Measurements from ENCODE around the gene TMEM89. TPM values are rescaled to one million over a fixed set of nuclear protein-coding genes. Genes with fewer than 3 reads are reported as not detected.

Gene TMEM89, protein sequence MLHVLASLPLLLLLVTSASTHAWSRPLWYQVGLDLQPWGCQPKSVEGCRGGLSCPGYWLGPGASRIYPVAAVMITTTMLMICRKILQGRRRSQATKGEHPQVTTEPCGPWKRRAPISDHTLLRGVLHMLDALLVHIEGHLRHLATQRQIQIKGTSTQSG
- polyA plus RNA-seq (2011; rRNA removed): not detected in 2 replicates
- polyA minus RNA-seq (2011; rRNA and poly(A)+ RNA removed): not detected in 2 replicates

DNA sequence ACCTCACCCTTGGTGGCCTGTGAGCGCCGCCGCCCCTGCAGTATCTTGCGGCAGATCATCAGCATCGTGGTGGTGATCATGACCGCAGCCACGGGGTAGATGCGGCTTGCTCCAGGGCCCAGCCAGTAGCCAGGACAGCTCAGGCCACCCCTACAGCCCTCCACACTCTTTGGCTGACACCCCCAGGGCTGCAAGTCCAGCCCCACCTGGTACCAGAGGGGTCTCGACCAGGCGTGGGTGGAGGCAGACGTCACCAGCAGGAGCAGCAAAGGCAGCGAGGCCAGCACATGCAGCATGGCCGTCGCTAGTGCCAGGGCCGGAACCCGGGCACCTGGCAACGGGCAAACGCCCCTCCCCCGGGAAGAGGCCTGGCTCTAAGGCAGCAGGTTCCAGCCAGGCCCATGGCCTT lies at the start of gene TMEM89:
TSS of gene TMEM89 (minus strand) at position 309 of the 409 bp plus-strand sequence. CDS start at position 296, 13 bp downstream.
- peaks cover 16% of the 10 kb centered on the region for H3K9me3 ChIP-seq (ENCODE audit: control insufficient read depth, insufficient read depth, low read length)
- H3K27ac ChIP-seq (ENCODE audit: low read depth, low read length): no peak within 1 kb of the TSS
- H3K27me3 ChIP-seq (ENCODE audit: control insufficient read depth, insufficient read depth, low read length): no peaks in the 10 kb centered on the region
- ChIA-PET POLR2A (no interaction called here), CTCF (no interaction called here)
- DNase-seq (ENCODE audit: low read depth, low spot score): no peak
- no peak within 1 kb of the TSS for H3K4me3 ChIP-seq (ENCODE audit: low read depth, low read length)
- TF ChIP-seq, protein P1, sequence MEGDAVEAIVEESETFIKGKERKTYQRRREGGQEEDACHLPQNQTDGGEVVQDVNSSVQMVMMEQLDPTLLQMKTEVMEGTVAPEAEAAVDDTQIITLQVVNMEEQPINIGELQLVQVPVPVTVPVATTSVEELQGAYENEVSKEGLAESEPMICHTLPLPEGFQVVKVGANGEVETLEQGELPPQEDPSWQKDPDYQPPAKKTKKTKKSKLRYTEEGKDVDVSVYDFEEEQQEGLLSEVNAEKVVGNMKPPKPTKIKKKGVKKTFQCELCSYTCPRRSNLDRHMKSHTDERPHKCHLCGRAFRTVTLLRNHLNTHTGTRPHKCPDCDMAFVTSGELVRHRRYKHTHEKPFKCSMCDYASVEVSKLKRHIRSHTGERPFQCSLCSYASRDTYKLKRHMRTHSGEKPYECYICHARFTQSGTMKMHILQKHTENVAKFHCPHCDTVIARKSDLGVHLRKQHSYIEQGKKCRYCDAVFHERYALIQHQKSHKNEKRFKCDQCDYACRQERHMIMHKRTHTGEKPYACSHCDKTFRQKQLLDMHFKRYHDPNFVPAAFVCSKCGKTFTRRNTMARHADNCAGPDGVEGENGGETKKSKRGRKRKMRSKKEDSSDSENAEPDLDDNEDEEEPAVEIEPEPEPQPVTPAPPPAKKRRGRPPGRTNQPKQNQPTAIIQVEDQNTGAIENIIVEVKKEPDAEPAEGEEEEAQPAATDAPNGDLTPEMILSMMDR (IDR thresholded peaks at IDR 0.05; ENCODE audit: low read depth, low read length): no peak

DNA sequence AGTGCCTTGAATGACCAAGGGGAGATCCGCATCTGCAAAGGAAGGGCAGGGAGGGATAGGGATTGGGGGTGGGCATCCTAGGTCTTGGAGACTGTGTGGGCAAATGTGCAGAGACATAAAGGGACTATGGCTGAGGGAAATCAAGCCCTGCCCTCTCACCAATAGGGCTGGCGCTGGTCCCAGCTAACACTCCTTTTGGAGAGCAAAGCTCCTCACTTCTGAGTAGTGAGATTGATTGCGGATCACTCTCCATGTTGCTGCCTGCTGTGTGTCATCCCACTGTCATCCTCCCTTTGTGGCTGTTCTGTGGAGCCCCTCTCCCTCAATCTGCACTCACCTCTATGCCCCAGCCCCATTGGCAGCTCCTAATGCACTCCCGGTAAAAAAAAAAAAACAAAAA lies 43.4 kb upstream of the TMEM89 start:
- CTCF ChIA-PET: interaction anchor here (0.6 to 3.6 kb wide), 9 partner anchors 11 to 441 kb away, joined by 3 to 10 read pairs (median 4); no protein-coding TSS in a partner anchor
- POLR2A ChIA-PET: interaction anchor here (0.7 to 1.4 kb wide), 3 partner anchors 21 to 29 kb away, joined by 4 to 7 read pairs (median 5); partner anchors contain the start of gene SLC26A6

DNA sequence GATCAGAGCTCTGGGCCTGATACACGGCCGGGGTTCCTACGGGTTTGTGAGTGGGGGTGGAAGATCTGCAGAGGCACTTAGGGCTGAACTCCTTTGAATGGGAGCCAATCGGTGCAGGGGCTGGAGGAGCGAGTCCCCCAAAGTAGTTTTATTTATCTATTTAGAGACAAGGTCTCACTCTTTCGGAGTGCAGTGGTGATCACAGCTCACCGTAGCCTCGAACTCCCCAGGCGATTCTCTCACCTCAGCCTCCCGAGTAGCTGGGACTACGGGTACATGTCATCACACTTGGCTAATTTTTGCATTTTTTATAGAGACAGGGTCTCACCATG lies 42.7 kb upstream of the TMEM89 start:
- TF ChIP-seq, protein P1 (IDR thresholded peaks at IDR 0.05; ENCODE audit: low read depth, low read length): no peak
- ChIA-PET POLR2A (interaction anchor here (0.6 to 1.8 kb wide), 7 partner anchors 10 to 53 kb away, joined by 3 to 5 read pairs (median 4); partner anchors contain the start of genes IP6K2, NCKIPSD and SLC26A6), CTCF (interaction anchor here (0.6 to 3.6 kb wide), 9 partner anchors 17 to 228 kb away, joined by 3 to 13 read pairs (median 4); partner anchors contain the start of gene SLC26A6)
- Histone ChIP-seq H3K27me3 (ENCODE audit: control insufficient read depth, insufficient read depth, low read length) (peaks cover 9% of the 10 kb centered on the region), H3K9me3 (ENCODE audit: control insufficient read depth, insufficient read depth, low read length) (peaks cover 11% of the 10 kb centered on the region; the same call in 1 of the 2 replicates), H3K27ac (ENCODE audit: low read depth, low read length) (peak overlapping the region; percentile 98), H3K4me3 (ENCODE audit: low read depth, low read length) (no peak overlapping the region; the same call in 1 of the 2 replicates)
- DNase-seq (ENCODE audit: low read depth, low spot score): no peak

More for the DNA sequence above, 43.4 kb upstream of the TMEM89 start:
- H3K9me3 ChIP-seq (ENCODE audit: control insufficient read depth, insufficient read depth, low read length): peaks cover 11% of the 10 kb centered on the region; the same call in 1 of the 2 replicates
- no peak overlapping the region for H3K4me3 ChIP-seq (ENCODE audit: low read depth, low read length)
- no peak overlapping the region for H3K27ac ChIP-seq (ENCODE audit: low read depth, low read length)
- H3K27me3 ChIP-seq (ENCODE audit: control insufficient read depth, insufficient read depth, low read length): peaks cover 9% of the 10 kb centered on the region
- DNase-seq (ENCODE audit: low read depth, low spot score): no peak
- TF ChIP-seq, protein P1 (IDR thresholded peaks at IDR 0.05; ENCODE audit: low read depth, low read length): no peak

DNA sequence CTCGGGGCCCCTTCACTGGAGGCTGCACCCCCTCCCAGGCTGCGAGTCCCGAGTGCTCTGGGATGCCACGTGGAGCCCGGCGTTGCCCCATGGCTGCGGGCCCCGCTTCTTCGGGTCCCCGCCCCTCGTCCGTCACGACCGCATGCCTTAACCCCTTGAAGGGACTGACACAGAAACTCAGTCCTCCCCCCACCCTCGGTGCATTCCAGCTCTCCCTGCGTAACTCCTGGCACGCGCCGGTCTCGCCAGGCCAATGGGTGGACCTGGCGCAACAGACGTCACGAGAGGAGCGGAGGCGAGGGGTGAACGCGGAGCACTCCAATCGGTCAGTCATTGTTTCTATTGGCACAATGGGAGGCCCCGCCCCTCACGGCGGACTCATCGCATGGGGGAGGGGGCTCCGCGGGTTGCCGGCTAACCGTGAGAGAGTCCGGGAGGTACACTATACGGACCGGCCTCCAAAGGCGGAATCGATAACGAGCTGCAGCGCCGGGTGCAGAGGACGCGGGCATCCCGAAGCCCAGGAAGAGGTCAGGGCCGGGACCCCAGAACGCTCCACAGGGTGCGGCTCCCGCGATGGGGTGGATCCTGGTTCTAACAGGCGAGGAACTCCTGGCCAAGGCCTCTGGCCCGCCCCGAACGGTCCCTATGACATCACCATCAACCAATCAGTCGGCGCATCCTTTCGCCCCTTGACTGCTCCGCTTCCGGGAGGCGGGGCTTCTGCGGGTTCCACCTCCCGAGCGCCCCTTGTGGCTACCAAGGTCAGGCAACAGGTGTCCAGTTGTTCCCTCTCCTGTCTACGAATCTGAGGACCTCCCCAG lies 42.1 kb upstream of the TMEM89 start:
- CTCF ChIA-PET: interaction anchor here (0.6 to 3.6 kb wide), 9 partner anchors 17 to 228 kb away, joined by 3 to 13 read pairs (median 4); partner anchors contain the start of gene SLC26A6

More for the DNA sequence above, 42.1 kb upstream of the TMEM89 start:
- TF ChIP-seq, protein P1 (IDR thresholded peaks at IDR 0.05; ENCODE audit: low read depth, low read length): peak; percentile 74
- Histone ChIP-seq H3K4me3 (ENCODE audit: low read depth, low read length) (peak overlapping the region; percentile 66), H3K27ac (ENCODE audit: low read depth, low read length) (peak overlapping the region; percentile 98), H3K9me3 (ENCODE audit: control insufficient read depth, insufficient read depth, low read length) (peaks cover 11% of the 10 kb centered on the region; the same call in 1 of the 2 replicates), H3K27me3 (ENCODE audit: control insufficient read depth, insufficient read depth, low read length) (peaks cover 9% of the 10 kb centered on the region)
- POLR2A ChIA-PET: interaction anchor here (0.6 to 2.4 kb wide), 13 partner anchors 10 to 103 kb away, joined by 3 to 12 read pairs (median 4); partner anchors contain the start of genes IP6K2, NCKIPSD and SLC26A6
- DNase-seq (ENCODE audit: low read depth, low spot score): peak; percentile 98

All from AG04450 (cell line).